ENCODE data around the gene NKX2-1.
"Not testable (repeated sequence)": the region's sequence is repeated elsewhere in the genome, so short reads cannot be mapped to it uniquely, and the experiment has no call there.

DNA sequence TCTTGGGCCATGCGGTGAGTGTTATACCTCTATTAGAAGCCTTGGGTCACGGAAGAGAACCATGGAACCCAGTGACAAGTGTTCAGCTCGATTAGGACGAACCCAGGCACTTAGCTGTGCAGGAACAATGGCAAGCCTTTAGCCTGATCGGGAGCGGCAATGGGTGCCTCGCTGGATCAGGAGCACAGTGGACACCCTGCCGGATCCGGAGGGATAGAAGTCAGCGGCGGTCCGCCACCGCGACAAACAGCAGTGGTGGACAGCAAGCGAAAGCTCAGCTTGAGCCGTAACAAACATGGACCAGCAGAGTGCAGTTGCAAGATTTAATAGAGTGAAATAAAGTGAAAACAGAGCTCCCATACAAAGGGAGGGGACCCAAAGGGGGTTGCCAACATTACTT is 24.2 kb upstream of the NKX2-1 start:
- not testable (repeated sequence) for TF ChIP-seq POLR2AphosphoS5 (IDR thresholded peaks at IDR 0.05; ENCODE audit: insufficient read depth in 1 of 2, low read depth in 1 of 2); CTCF (IDR thresholded peaks at IDR 0.05); POLR2A (IDR thresholded peaks at IDR 0.05)

Data from vagina (tissue), 2 donors.